Left cardiac atrium (tissue), 4 donors: ENCODE measurements around the gene POLG. TPM values are rescaled to one million over a fixed set of nuclear protein-coding genes. Genes with fewer than 3 reads are reported as not detected.

Experiments used
- ATAC-seq, 2 donors: fragments of 200-7000 bp; cut with Tn5 transposase; one replicate each; pipeline ENCODE4 v1.9.1; 2020; ENCODE audit warnings: mild to moderate bottlenecking in 2 of 2, moderate library complexity in 2 of 2
- DNase-seq: peaks from one replicate; pipeline ENCODE4 v3.0.0-alpha.2; 2020
- intact Hi-C, 2 donors: fragments of 100-400 bp; cut with DNase I; formaldehyde crosslinking; loops; one replicate each; pipeline versions ENCODE4 v1.14.1 to v1.15.1; 2022 to 2023
- total RNA-seq, 2 donors: library from RNA; stranded (reverse); fragmentation: NEBNext Ultra II Directional; extraction: Animal tissue kit (Norgen Biotek cat#: 25700); gene quantifications; one replicate each; pipeline ENCODE4 v1.2.1, GENCODE V29; 2021
- donor health status: DM: no; HTN: yes; CAD: no.
- donor health status: DM: no; HTN: yes; CAD: no; lungs with severe emphysema.
- donor health status: DM: yes; HTN: yes; CAD: no.
- donor health status: Dilated cardiomyopathy.

Gene POLG
- total RNA-seq, 2 donors from 2014 or later = 35.3 to 39.3 TPM

DNA sequence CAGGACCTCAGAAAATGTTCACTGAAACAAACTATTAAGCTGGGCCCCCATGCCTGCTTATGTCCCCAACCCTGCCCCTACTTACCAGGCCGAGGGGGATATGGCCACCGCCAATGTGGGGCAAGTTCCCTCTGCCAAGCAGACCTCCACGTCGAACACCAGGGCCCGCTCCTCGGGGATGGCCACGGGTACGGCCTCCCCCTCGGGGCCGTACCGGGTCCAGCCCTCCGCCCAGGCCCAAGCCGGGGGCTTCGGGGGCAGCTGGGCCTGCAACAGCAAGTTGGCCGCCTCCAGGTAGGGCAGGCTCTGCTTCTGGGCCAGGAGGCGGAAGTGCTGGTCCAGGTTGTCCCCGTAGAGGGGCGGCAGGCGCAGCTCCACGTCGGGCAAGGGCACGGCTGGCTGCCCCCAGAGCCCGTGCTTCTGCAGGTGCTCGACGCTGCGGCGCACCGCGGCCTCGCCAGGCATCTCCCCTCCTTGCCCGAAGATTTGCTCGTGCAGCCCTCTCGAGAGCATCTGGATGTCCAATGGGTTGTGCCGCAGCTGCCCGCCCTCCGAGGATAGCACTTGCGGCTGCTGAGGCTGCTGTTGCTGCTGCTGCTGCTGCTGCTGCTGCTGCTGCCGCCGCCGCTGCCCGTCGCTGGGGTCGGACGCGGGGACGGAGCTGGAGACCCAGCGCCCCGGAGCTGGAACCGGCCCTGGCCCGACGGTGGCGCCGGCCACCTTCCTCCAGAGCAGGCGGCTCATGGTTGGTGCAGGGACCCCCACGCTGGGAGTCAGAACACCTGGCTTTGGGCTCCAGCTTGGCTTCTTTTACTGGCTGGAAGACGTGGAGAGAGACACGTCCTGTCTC, 1.4 kb downstream of the POLG start:
- ATAC-seq = no peak
- intact Hi-C loops = no loop called here
- DNase-seq = no peak

DNA sequence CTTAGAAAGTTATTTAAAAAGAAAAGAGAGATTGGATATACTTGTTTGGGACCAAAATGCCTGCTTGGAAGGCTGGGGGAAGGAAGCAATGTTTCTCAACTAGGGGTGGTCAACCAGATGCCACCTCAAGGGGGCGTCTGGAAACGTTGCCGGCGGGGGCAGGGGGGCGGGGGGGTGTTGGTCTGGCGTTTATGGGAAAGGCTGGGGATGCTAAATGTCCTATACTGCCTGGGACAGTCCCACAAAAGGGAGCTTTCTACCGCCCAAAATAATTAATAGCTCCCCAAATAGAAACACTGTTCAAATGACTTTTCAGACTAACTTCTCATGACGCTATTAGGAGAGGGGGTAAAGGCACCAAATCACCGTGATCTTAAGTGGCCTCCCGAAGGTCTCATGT, 2.2 kb downstream of the POLG start:
- no peak for DNase-seq
- intact Hi-C loops = no loop called here
- no peak for ATAC-seq

- intact Hi-C loops = no loop called here
- ATAC-seq = no peak
- no peak for DNase-seq
These were observed 3.6 kb downstream of the POLG start for GRCh38 chr15:89330881-89331595.

- ATAC-seq (no peak), DNase-seq (no peak)
- intact Hi-C loops = no loop called here
These were observed 4.5 kb downstream of the POLG start for GRCh38 chr15:89330119-89330518.

DNA sequence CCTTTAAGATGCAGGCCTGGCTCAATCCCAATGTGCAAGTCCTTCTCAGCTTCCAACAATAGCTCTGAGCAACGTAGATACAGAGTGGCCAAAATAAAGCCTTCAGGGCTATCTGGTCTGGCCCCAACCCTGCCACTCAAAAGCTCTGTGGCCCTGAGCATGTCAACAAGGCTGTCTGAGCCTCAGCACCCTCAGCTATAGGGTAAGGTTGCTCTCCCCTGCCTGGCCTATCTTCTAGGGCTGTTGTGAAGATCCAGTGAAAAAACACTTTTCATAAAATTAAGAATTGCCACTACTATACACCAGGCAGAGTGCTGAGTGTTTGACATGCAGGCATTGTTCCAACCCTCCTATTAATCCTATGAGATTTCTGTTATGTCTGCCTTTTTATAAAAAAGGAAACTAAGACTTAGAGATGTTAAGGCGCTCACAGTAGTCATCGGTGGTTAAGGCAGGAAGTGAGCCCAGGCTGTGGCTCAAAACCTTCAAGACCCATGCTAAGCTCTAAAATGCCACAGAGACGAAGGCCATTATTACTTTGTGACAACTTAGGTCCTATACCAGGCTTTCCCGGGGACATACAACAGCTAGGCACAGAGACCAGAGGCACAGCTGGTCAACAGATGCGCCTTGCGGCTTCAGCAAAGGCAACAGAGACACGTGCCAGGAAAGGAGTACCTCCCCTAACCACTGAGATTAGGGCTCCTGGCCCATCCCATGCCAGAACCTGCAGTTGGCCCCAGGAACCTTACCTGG, 5.1 kb downstream of the POLG start:
- ATAC-seq = no peak
- intact Hi-C loops = no loop called here
- DNase-seq = no peak

DNA sequence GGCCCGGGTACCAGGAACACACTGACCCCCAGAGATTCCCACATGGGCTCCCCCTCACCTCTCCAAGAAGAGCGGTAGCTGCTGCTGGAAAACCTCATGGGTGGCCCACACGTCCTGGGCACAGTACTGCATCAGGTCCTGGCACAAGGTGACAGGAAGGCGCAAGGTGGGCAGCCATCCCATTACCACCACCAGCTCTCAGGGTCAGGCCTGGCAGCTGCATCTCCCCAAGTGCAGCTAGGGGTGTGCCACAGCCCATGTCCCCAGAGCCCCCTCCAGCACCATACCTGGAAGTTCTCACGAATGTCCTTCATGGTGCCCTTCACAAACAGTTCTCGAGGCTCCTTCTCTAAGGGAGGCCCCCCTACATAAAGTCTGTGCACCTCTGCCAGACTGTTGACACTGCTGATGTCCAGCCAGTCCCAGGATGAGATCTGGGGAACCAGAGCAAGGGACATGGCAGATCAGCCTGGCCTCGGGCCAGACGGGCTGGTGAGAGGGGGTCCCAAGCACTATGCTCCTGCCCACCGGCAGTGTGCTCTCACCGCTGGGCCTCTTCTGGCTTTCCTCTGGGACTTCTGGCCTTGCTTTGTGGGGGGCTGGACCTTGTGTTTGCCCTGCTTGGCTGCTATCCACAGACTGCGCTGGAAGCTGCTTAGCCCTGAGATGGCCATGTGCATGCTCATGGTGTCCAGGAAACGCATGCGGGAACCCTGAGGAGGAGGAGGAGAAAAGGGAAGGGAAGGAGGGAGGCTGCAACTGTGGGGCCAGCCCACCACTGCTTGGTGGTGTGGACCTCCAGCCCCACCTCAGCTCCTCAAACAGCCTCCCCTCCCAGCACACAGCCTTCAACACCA, 6.0 kb downstream of the POLG start:
- DNase-seq = no peak
- no peak for ATAC-seq
- intact Hi-C loops = no loop called here

DNA sequence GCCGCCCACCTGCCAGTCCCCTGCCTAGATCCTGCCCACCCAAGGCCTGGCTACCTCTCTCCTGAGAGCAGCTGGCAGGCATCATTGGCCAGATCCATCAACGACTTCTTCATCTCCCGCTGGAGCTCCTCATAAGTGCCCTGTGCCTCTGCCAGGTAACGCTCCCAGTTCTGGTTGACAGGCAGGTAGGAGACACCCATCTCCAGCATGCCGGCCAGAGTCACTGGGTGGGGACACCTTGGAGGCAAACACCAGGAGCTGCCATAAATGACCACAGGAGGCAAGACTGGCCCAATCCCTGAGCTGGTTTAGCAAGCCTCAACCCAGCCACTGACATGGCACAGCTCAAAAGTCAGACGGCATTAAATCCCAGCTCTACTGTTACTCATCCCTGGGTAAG, 7.5 kb downstream of the POLG start:
- ATAC-seq (no peak), DNase-seq (no peak)
- intact Hi-C loops = no loop called here

DNA sequence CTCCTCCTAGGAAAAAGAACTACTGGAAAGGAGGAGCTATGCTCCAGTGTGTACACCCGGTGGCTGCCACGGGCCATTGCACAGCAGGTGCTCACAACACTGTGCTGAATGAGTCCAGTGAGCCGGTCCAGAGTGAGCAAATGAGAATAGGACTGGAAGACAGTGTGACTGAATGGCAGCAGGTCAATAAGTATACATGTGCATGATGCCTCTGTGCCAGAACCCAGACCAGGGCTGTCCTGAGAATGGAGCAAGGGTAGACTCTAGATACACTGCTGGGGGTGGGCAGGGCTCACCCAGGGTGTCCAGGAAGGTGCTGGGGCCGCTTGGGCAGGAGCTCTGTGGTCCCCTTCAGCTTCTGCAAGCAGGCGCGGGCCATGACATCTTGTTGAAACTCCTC, 8.3 kb downstream of the POLG start:
- DNase-seq = no peak
- no peak for ATAC-seq
- intact Hi-C loops = no loop called here

DNA sequence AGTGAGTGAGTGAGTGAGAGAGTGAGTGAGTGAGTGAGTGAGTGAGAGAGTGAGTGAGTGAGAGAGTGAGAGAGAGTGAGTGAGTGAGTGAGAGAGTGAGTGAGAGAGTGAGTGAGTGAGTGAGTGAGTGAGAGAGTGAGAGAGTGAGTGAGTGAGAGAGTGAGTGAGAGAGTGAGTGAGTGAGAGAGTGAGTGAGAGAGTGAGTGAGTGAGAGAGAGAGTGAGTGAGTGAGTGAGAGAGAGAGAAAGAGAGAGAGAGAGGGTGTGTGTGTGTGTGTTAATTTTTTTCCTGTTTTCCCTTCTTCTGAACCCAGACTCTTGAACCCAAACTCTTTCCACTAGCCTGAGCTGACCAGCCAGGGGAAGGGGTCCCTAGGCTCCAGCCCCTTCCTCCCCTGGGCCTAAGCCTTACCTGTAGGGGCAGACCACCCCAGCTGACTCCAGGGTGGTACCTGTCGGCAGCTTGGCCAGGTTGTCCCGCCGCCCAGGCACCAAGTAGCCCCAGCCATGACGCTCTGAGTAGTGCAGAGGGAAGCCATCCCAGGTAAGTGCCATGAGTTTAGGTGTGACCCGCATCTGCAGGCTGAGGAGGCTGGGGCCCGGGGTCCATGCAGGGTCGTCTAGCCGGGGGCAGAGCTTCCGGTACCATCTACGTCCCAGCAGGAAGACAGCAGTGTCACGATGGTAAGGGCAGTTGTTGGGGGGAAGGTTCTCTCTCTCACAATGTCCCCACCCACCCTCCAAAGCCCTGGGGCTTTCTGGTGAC, 9.4 kb downstream of the POLG start:
- intact Hi-C loops = no loop called here
- ATAC-seq (no peak), DNase-seq (no peak)

- ATAC-seq (no peak), DNase-seq (no peak)
- intact Hi-C loops = no loop called here
These were observed 10.8 kb downstream of the POLG start for GRCh38 chr15:89323825-89324224.

DNA sequence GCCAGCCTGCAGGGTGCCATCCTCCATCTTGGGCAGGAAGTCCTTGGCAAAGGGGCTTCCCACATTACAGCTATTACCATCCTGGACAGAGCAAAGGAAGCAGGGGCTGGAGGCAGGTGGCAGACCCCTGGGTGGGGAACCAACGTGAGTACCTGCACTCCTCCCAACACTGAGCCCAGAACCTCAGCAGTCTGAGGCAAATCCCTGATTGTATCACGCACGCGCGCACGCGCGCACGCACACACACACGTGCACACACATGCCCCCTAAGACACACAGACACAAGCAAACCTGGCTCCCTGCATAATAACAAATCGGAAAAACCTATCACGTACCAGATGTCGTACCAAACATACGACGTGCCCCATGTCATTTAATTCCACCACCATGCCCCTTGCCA, 11.8 kb downstream of the POLG start:
- no peak for DNase-seq
- intact Hi-C loops = no loop called here
- no peak for ATAC-seq

GRCh38 chr15:89321521-89322410, 12.9 kb downstream of the POLG start:
- ATAC-seq (peak in 1 of 2 donors; percentile 16), DNase-seq (no peak)
- intact Hi-C loops = no loop called here

- no peak for DNase-seq
- intact Hi-C loops = no loop called here
- ATAC-seq = no peak
These were observed 14.4 kb downstream of the POLG start for GRCh38 chr15:89320200-89320599.

DNA sequence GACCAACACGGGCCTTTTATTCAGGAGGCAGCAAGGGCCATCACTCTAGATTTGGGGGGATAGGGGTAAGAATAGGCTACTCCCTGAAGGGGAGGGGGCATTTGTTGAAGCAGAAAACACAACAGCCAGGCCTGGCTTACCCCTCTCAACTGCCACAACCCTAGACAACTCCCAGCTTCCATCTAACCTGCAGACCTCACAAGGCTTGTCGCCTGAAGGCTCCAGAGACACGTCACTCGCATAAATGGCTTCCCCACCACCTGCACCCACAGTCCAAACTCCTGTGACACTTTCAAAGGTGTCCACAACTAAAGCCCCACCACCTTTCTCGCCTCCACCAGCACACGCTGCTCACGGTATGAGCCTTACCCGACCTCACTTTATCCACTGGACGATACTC, 14.9 kb downstream of the POLG start:
- intact Hi-C loops = no loop called here
- ATAC-seq (no peak), DNase-seq (no peak)

- ATAC-seq (no peak), DNase-seq (no peak)
- intact Hi-C loops = no loop called here
These were observed 17.4 kb downstream of the POLG start for GRCh38 chr15:89317186-89317720.

DNA sequence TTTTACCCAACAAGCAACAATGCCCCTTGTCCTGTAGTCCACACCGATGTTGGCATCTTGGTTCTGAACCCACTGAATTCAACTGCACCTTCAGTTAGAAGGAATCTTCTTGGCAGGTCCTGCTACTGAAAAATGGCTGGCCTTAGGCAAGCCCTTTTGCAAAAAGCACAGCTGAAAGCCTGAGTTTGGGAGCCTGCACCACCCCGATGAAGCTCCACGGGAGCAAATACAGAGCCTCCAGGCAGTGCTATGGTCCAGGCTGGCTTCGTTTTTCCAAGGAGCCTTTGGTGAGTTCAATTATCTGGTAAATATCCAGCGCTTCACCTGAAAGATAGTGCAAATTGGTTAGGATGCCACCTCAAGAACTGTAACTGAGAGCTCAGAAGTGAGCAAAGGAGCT, 18.1 kb downstream of the POLG start:
- intact Hi-C loops = no loop called here
- DNase-seq = no peak
- no peak for ATAC-seq

- intact Hi-C loops = no loop called here
- DNase-seq (no peak), ATAC-seq (no peak)
These were observed 19.2 kb downstream of the POLG start for GRCh38 chr15:89315375-89315929.
